Activated CD4-positive, alpha-beta memory T cell treated with anti-CD3 and anti-CD28 coated beads for 36 hours (primary cell): ENCODE measurements around the gene RNF168. TPM values are rescaled to one million over a fixed set of nuclear protein-coding genes. Genes with fewer than 3 reads are reported as not detected.
"Not testable (repeated sequence)": the region's sequence is repeated elsewhere in the genome, so short reads cannot be mapped to it uniquely, and the experiment has no call there.

Source experiments
- CTCF ChIA-PET: fragments of 350-600 bp; sonication (Branson Sonifier 250); formaldehyde crosslinking; loops from one replicate; lab custom pipeline; 2021; ENCODE audit warnings: antibody characterized with exemption, inconsistent platforms; lab: Charles Lee
- POLR2A ChIA-PET: fragments of 350-600 bp; sonication (Branson Sonifier 250); formaldehyde crosslinking; loops from one replicate; lab custom pipeline; 2021; ENCODE audit warnings: antibody characterized with exemption; lab: Charles Lee
- DNase-seq: peaks from one replicate; pipeline ENCODE4 v3.0.0-alpha.2; 2020
- H3K27ac Mint-ChIP-seq: one replicate; pipeline ENCODE4 v1.8.0; 2021; ENCODE audit warnings: mixed read lengths
- H3K27me3 Mint-ChIP-seq: one replicate; pipeline ENCODE4 v1.8.0; 2021; ENCODE audit warnings: mixed read lengths
- H3K36me3 Mint-ChIP-seq: one replicate; pipeline ENCODE4 v1.8.0; 2021; ENCODE audit warnings: mixed read lengths
- H3K4me1 Mint-ChIP-seq: one replicate; pipeline ENCODE4 v1.8.0; 2021; ENCODE audit warnings: low read depth, mixed read lengths
- H3K4me3 Mint-ChIP-seq: one replicate; pipeline ENCODE4 v1.8.0; 2021; ENCODE audit warnings: mild to moderate bottlenecking, mixed read lengths
- H3K9me3 Mint-ChIP-seq: one replicate; pipeline ENCODE4 v1.8.0; 2021; ENCODE audit warnings: mixed read lengths
- intact Hi-C: fragments of 100-400 bp; cut with micrococcal nuclease; formaldehyde crosslinking; loops from one replicate; pipeline ENCODE4 v1.15.1; 2023
- total RNA-seq, 2 experiments: library from RNA; stranded (reverse); gene quantifications; one replicate each; pipeline ENCODE4 v1.2.3, GENCODE V29; 2021

RNF168 gene
- total RNA-seq, 2 experiments from 2014 or later: 26.1 to 27.2 TPM

- ChIA-PET CTCF (interaction anchor here (0.5 to 1.9 kb wide), 60 partner anchors 8 to 456 kb away, joined by 3 to 31 read pairs (median 4); partner anchors contain the start of genes FBXO45, PAK2, RNF168 and SENP5), POLR2A (interaction anchor here (0.7 to 1.4 kb wide), 5 partner anchors 10 to 211 kb away, joined by 3 to 14 read pairs (median 4); partner anchors contain the start of gene RNF168)
- H3K36me3 Mint-ChIP-seq: no peaks in the 10 kb centered on the region
- peak overlapping the region; percentile 87 for H3K27ac Mint-ChIP-seq
- H3K4me1 Mint-ChIP-seq: peaks cover 13% of the 10 kb centered on the region
- intact Hi-C loops: loop anchor here (1.0 to 10.0 kb wide), 6 partner anchors 26 to 416 kb away; partner anchors contain the start of genes FBXO45, NCBP2 and WDR53
- no peaks in the 10 kb centered on the region for H3K9me3 Mint-ChIP-seq
- H3K27me3 Mint-ChIP-seq: peaks cover 2% of the 10 kb centered on the region
- H3K4me3 Mint-ChIP-seq: peak overlapping the region; percentile 71
- peak; percentile 92 for DNase-seq
Observed at GRCh38 chr3:196528639-196529233, 25.2 kb upstream of the RNF168 start.

GRCh38 chr3:196525141-196525540, 21.6 kb upstream of the RNF168 start:
- ChIA-PET POLR2A (no interaction called here), CTCF (interaction anchor here (1.2 to 5.2 kb wide), 2 partner anchors 14 to 39 kb away, joined by 3 to 34 read pairs; no protein-coding TSS in a partner anchor)
- H3K27me3 Mint-ChIP-seq: no peaks in the 10 kb centered on the region
- H3K4me3 Mint-ChIP-seq: no peak overlapping the region
- intact Hi-C loops: loop anchor here (5.0 to 10.0 kb wide), 3 partner anchors 42 to 420 kb away; partner anchors contain the start of genes FBXO45, NCBP2 and WDR53
- peaks cover 12% of the 10 kb centered on the region for H3K36me3 Mint-ChIP-seq
- peaks cover 13% of the 10 kb centered on the region for H3K4me1 Mint-ChIP-seq
- peaks cover 23% of the 10 kb centered on the region for H3K9me3 Mint-ChIP-seq
- DNase-seq: no peak
- no peak overlapping the region for H3K27ac Mint-ChIP-seq

- peaks cover 13% of the 10 kb centered on the region for H3K4me1 Mint-ChIP-seq
- CTCF ChIA-PET: interaction anchor here (1.2 to 5.2 kb wide), 5 partner anchors 11 to 272 kb away, joined by 3 to 34 read pairs (median 17); no protein-coding TSS in a partner anchor
- no peaks in the 10 kb centered on the region for H3K27me3 Mint-ChIP-seq
Observed at GRCh38 chr3:196524527-196524926, 21.0 kb upstream of the RNF168 start.

DNA sequence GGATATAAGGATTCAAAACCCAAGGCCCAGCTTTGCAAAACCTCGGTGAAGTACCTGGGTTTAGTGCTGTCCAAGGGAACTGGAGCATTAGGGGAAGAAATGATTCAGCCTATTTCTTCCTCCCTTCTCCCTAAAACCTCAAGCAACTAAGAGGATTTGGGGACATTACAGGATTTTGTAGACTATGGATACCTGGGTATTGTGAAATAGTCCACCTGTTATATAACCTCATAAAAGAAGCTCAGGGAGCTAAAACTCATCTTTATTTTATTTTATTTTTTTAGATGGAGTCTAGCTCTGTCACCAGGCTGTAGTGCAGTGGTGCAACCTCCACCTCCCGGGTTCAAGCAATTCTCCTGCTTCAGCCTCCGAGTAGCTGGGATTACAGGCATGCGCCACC, 20.3 kb upstream of the RNF168 start:
- POLR2A ChIA-PET: no interaction called here
- H3K27me3 Mint-ChIP-seq: no peaks in the 10 kb centered on the region
- H3K4me1 Mint-ChIP-seq: peaks cover 13% of the 10 kb centered on the region
- peaks cover 23% of the 10 kb centered on the region for H3K36me3 Mint-ChIP-seq
- peaks cover 36% of the 10 kb centered on the region for H3K9me3 Mint-ChIP-seq
- no peak overlapping the region for H3K27ac Mint-ChIP-seq
- DNase-seq: no peak
- no peak overlapping the region for H3K4me3 Mint-ChIP-seq
- CTCF ChIA-PET: interaction anchor here (1.2 to 5.2 kb wide), 6 partner anchors 11 to 271 kb away, joined by 3 to 34 read pairs (median 12); no protein-coding TSS in a partner anchor
- intact Hi-C loops: loop anchor here (5.0 to 10.0 kb wide), 2 partner anchors 37 to 421 kb away; partner anchors contain the start of gene NCBP2

More at GRCh38 chr3:196524527-196524926, 21.0 kb upstream of the RNF168 start:
- POLR2A ChIA-PET: no interaction called here
- intact Hi-C loops: loop anchor here (5.0 to 10.0 kb wide), 2 partner anchors 37 to 420 kb away; partner anchors contain the start of gene NCBP2
- Mint-ChIP-seq H3K27ac (no peak overlapping the region), H3K36me3 (peaks cover 16% of the 10 kb centered on the region), H3K4me3 (no peak overlapping the region), H3K9me3 (peaks cover 29% of the 10 kb centered on the region)
- DNase-seq: no peak

- POLR2A ChIA-PET: interaction anchor here (0.6 kb wide), 1 partner anchor 40 kb away, joined by 3 read pairs; no protein-coding TSS in a partner anchor
- DNase-seq, H3K4me3 Mint-ChIP-seq, H3K27me3 Mint-ChIP-seq, H3K4me1 Mint-ChIP-seq, H3K27ac Mint-ChIP-seq: not testable (repeated sequence)
- Mint-ChIP-seq H3K36me3 (peaks cover 23% of the 10 kb centered on the region), H3K9me3 (peaks cover 49% of the 10 kb centered on the region)
- CTCF ChIA-PET: interaction anchor here (1.0 to 5.2 kb wide), 11 partner anchors 7 to 448 kb away, joined by 3 to 34 read pairs (median 4); partner anchors contain the start of genes FBXO45 and WDR53
- intact Hi-C loops: loop anchor here (5.0 to 10.0 kb wide), 2 partner anchors 34 to 424 kb away; partner anchors contain the start of gene NCBP2
Observed at GRCh38 chr3:196521291-196521690, 17.7 kb upstream of the RNF168 start.

- ChIA-PET POLR2A (interaction anchor here (1.0 kb wide), 1 partner anchor 9 kb away, joined by 4 read pairs; no protein-coding TSS in a partner anchor), CTCF (interaction anchor here (1.2 to 3.2 kb wide), 8 partner anchors 9 to 447 kb away, joined by 3 to 21 read pairs (median 6); no protein-coding TSS in a partner anchor)
- intact Hi-C loops: loop anchor here (1.0 to 10.0 kb wide), 3 partner anchors 32 to 425 kb away; partner anchors contain the start of gene NCBP2
- peak; percentile 40 for DNase-seq
- Mint-ChIP-seq H3K36me3 (peaks cover 23% of the 10 kb centered on the region), H3K27me3 (no peaks in the 10 kb centered on the region), H3K4me3 (no peak overlapping the region), H3K4me1 (no peaks in the 10 kb centered on the region), H3K27ac (no peak overlapping the region), H3K9me3 (peaks cover 49% of the 10 kb centered on the region)
Observed at GRCh38 chr3:196519718-196520082, 16.1 kb upstream of the RNF168 start.

GRCh38 chr3:196518966-196519717, 15.6 kb upstream of the RNF168 start:
- ChIA-PET POLR2A (interaction anchor here (1.0 kb wide), 1 partner anchor 10 kb away, joined by 4 read pairs; no protein-coding TSS in a partner anchor), CTCF (interaction anchor here (0.6 to 3.2 kb wide), 12 partner anchors 9 to 446 kb away, joined by 3 to 21 read pairs (median 5); no protein-coding TSS in a partner anchor)
- intact Hi-C loops: loop anchor here (1.0 kb wide), 1 partner anchor 266 kb away; no protein-coding TSS in a partner anchor
- peaks cover 49% of the 10 kb centered on the region for H3K9me3 Mint-ChIP-seq
- no peak overlapping the region for H3K4me3 Mint-ChIP-seq
- H3K4me1 Mint-ChIP-seq: no peaks in the 10 kb centered on the region
- peaks cover 23% of the 10 kb centered on the region for H3K36me3 Mint-ChIP-seq
- DNase-seq: peak; percentile 78
- H3K27me3 Mint-ChIP-seq: no peaks in the 10 kb centered on the region
- H3K27ac Mint-ChIP-seq: no peak overlapping the region

GRCh38 chr3:196517919-196518318, 14.4 kb upstream of the RNF168 start:
- Mint-ChIP-seq H3K4me1 (no peaks in the 10 kb centered on the region), H3K9me3 (peaks cover 49% of the 10 kb centered on the region), H3K4me3 (no peak overlapping the region), H3K27ac (no peak overlapping the region), H3K27me3 (no peaks in the 10 kb centered on the region), H3K36me3 (peaks cover 23% of the 10 kb centered on the region)
- intact Hi-C loops: no loop called here
- no peak for DNase-seq
- CTCF ChIA-PET: interaction anchor here (1.2 to 3.2 kb wide), 3 partner anchors 10 to 445 kb away, joined by 3 to 21 read pairs (median 15); no protein-coding TSS in a partner anchor
- POLR2A ChIA-PET: no interaction called here

DNA sequence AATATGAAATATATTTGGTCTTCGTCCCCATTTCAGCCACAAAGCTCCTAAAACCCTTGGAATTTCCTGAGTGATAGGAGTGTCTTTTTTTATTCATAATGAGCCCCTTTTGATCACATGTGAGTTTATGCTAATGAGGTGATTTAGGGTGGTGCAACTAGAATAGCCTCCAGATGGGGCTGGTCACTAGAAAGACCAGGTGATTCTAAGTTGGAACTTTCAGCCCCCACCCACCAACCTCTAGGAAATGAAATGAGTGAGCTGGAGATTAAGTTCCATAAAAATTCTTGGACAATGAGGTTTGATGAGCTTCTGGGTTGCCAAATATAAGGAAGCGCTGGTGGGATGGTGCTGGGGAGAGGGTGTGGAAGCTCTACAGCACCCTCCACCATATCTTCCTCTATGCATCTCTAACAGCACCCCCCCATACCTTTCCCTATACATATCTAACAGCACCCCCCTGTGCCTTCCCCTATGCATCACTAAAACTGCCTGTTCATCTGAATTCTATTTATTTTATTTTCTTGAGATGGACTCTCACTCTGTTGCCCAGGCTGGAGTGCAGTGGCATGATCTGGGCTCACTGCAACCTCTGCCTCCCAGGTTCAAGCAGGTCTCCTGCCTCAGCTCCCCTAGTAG, 13.7 kb upstream of the RNF168 start:
- Mint-ChIP-seq H3K27me3 (no peaks in the 10 kb centered on the region), H3K4me3 (no peak overlapping the region), H3K27ac (no peak overlapping the region), H3K9me3 (peaks cover 46% of the 10 kb centered on the region), H3K4me1 (no peaks in the 10 kb centered on the region), H3K36me3 (peaks cover 23% of the 10 kb centered on the region)
- no peak for DNase-seq
- intact Hi-C loops: no loop called here
- ChIA-PET CTCF (interaction anchor here (0.6 to 3.2 kb wide), 3 partner anchors 12 to 444 kb away, joined by 3 to 21 read pairs (median 6); no protein-coding TSS in a partner anchor), POLR2A (no interaction called here)

- POLR2A ChIA-PET: no interaction called here
- no peak within 1 kb of the TSS for H3K27ac Mint-ChIP-seq
- H3K36me3 Mint-ChIP-seq: peaks cover 10% of the 10 kb centered on the region
- peaks cover 1% of the 10 kb centered on the region for H3K27me3 Mint-ChIP-seq
- intact Hi-C loops: no loop called here
- no peak for DNase-seq
- H3K9me3 Mint-ChIP-seq: peaks cover 25% of the 10 kb centered on the region
- peaks cover 4% of the 10 kb centered on the region for H3K4me1 Mint-ChIP-seq
- CTCF ChIA-PET: interaction anchor here (3.2 kb wide), 1 partner anchor 8 kb away, joined by 17 read pairs; no protein-coding TSS in a partner anchor
- H3K4me3 Mint-ChIP-seq: no peak within 1 kb of the TSS
Observed at GRCh38 chr3:196514913-196515621, 11.5 kb upstream of the RNF168 start, which contains the start of gene SMCO1. TSS of gene SMCO1 (minus strand) at chr3:196515346. CDS start at chr3:196515209, 137 bp downstream.
